MM.1S (cell line): ENCODE results near the gene HSF4.

Source experiments
- CTCF ChIP-seq: fragments of 300-600 bp; sonication (generic); IDR thresholded peaks from 2 replicates; pipeline ENCODE4 v1.5.1; 2016; ENCODE audit warnings: antibody characterized with exemption, low read length, mixed read lengths
- EZH2 ChIP-seq: fragments of 300-600 bp; sonication (generic); optimal IDR thresholded peaks from 2 replicates; pipeline ENCODE3; 2017; ENCODE audit warnings: low read depth, mild to moderate bottlenecking, antibody characterized with exemption, low read length, mixed read lengths

GRCh38 chr16:67215706-67216105 is 51.2 kb downstream of the HSF4 start:
- TF ChIP-seq CTCF (no peak), EZH2 (no peak)
